Measurements from ENCODE around the gene KSR2. TPM values are rescaled to one million over a fixed set of nuclear protein-coding genes. Genes with fewer than 3 reads are reported as not detected.

Gene KSR2
- total and polyA plus RNA-seq, 2 of the 4 experiments (the other 2 are of a cell fraction), result not detected

DNA sequence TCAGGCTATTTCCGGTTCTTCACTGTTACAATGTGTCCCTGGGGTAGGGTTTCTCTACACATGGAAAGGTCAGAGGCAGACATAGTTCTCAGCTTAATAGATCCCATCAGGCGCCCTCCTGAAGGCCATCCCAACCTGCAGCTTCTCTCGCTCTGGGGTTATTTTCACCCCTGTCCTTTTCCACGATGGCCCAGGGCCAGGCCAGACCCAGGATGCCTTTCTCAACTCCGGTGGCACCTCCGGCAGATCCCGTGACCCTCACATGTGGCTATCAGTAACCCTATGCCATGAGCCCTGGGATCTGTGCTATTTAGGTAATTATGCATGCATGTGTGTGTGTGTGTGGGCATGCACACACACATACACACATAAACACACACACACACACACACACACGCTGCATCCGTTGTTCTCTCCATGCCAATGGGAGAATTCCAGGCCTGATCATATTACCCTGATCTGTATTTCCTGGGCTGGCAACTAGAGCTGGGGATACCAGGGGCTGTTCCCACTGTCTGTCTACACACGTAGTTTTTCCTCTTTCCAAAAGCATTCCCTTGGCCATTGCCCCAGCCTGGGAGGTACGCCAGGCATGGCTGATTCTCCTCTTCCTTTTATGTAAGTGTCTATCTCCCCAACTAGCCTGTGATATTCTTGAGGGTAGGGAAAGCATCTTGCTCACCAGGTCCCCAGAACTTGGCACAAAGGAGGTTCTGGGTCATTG, 556.2 kb downstream of the KSR2 start:
- Histone ChIP-seq H3K4me2 (ENCODE audit: low read depth, low read length) (no peak overlapping the region), H3K27ac (ENCODE audit: insufficient read depth, low read length) (no peak overlapping the region), H3K79me1 (ENCODE audit: low read depth in 1 of 2, low read length in 2 of 2) (no peaks in the 10 kb centered on the region), H3K9me1 (ENCODE audit: insufficient read depth, low read length) (no peaks in the 10 kb centered on the region), H4K20me1 (ENCODE audit: insufficient read depth, low read length) (no peaks in the 10 kb centered on the region), H2AFZ (replicated peaks; ENCODE audit: low read length, poor library complexity) (no peak overlapping the region), H3K4me3 (ENCODE audit: insufficient read depth, low read depth, low read length) (no peak overlapping the region), H3K56ac (ENCODE audit: extremely low read depth, insufficient read depth, low read length) (no peak overlapping the region), H2AK9ac (replicated peaks; ENCODE audit: low read depth, low read length, poor library complexity) (no peak overlapping the region), H2BK5ac (ENCODE audit: low read depth, low read length, poor library complexity, severe bottlenecking) (no peak overlapping the region), H3K36me3 (ENCODE audit: control insufficient read depth, insufficient read depth, low read length) (no peaks in the 10 kb centered on the region), H3K23ac (ENCODE audit: low read depth, low read length) (no peak overlapping the region), H3K9me3 (ENCODE audit: control insufficient read depth, insufficient read depth, low read length) (peaks cover 40% of the 10 kb centered on the region), H4K8ac (ENCODE audit: low read depth in 2 of 2, low read length in 2 of 2) (no peak overlapping the region), H3K27me3 (ENCODE audit: control insufficient read depth, insufficient read depth, low read length) (no peaks in the 10 kb centered on the region), H3K14ac (replicated peaks; ENCODE audit: low read depth, low read length) (no peak overlapping the region), H3K4ac (ENCODE audit: low read depth, low read length) (no peak overlapping the region), H2BK120ac (ENCODE audit: low read depth, low read length) (no peak overlapping the region), H3K4me1 (ENCODE audit: control insufficient read depth, insufficient read depth, low read length) (no peaks in the 10 kb centered on the region), H2AK5ac (ENCODE audit: low read depth, low read length) (no peak overlapping the region), H2BK15ac (ENCODE audit: low read depth, low read length) (no peak overlapping the region), H3K9ac (ENCODE audit: low read depth, low read length) (no peak overlapping the region), H4K5ac (ENCODE audit: low read depth, low read length) (no peak overlapping the region), H3K18ac (ENCODE audit: low read depth, low read length) (no peak overlapping the region), H4K91ac (ENCODE audit: insufficient read depth, low read depth, low read length) (no peak overlapping the region), H2BK20ac (ENCODE audit: low read depth, low read length) (no peak overlapping the region)
- ChIA-PET CTCF (no interaction called here), POLR2A (ENCODE audit: unreplicated experiment) (no interaction called here)
- intact Hi-C loops (cut with micrococcal nuclease) (no loop called here), dilution Hi-C loops (cut with HindIII; ENCODE audit: low sequenced_read_pairs, unreplicated experiment) (no loop called here), in situ Hi-C loops (cut with MboI; ENCODE audit: low sequenced_read_pairs) (no loop called here)
- DNase-seq, result no peak
- BruUV-seq (replicated peaks), result no TSS peak
- TF ChIP-seq BHLHE40 (IDR thresholded peaks at IDR 0.05; ENCODE audit: low read depth, low read length) (no peak), CHD1 (IDR thresholded peaks at IDR 0.05; ENCODE audit: low read depth, low read length) (no peak), RAD21 (IDR thresholded peaks at IDR 0.05; ENCODE audit: low read length) (no peak), USF2 (IDR thresholded peaks at IDR 0.05; ENCODE audit: low read depth, low read length) (no peak), MXI1 (IDR thresholded peaks at IDR 0.05; ENCODE audit: borderline replicate concordance, low read depth, low read length) (no peak), MAFK (IDR thresholded peaks at IDR 0.05; ENCODE audit: low read depth, low read length) (no peak), SMC3 (IDR thresholded peaks at IDR 0.05; ENCODE audit: low read depth, low read length) (no peak), RCOR1 (IDR thresholded peaks at IDR 0.05; ENCODE audit: insufficient replicate concordance, low read length) (no peak), NFE2L2 (IDR thresholded peaks at IDR 0.05; ENCODE audit: low read depth, low read length) (no peak), RFX5 (IDR thresholded peaks at IDR 0.05; ENCODE audit: low read depth, low read length) (no peak), POLR2A (IDR thresholded peaks at IDR 0.05; ENCODE audit: low read depth, low read length) (no peak), CEBPB (IDR thresholded peaks at IDR 0.05; ENCODE audit: low read depth, low read length) (no peak), MAZ (IDR thresholded peaks at IDR 0.05; ENCODE audit: borderline replicate concordance, low read depth, low read length) (no peak)
- TF ChIP-seq, protein P1, sequence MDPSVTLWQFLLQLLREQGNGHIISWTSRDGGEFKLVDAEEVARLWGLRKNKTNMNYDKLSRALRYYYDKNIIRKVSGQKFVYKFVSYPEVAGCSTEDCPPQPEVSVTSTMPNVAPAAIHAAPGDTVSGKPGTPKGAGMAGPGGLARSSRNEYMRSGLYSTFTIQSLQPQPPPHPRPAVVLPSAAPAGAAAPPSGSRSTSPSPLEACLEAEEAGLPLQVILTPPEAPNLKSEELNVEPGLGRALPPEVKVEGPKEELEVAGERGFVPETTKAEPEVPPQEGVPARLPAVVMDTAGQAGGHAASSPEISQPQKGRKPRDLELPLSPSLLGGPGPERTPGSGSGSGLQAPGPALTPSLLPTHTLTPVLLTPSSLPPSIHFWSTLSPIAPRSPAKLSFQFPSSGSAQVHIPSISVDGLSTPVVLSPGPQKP (IDR thresholded peaks at IDR 0.05; ENCODE audit: borderline replicate concordance, low read depth, low read length), result no peak
- TF ChIP-seq, protein P2, sequence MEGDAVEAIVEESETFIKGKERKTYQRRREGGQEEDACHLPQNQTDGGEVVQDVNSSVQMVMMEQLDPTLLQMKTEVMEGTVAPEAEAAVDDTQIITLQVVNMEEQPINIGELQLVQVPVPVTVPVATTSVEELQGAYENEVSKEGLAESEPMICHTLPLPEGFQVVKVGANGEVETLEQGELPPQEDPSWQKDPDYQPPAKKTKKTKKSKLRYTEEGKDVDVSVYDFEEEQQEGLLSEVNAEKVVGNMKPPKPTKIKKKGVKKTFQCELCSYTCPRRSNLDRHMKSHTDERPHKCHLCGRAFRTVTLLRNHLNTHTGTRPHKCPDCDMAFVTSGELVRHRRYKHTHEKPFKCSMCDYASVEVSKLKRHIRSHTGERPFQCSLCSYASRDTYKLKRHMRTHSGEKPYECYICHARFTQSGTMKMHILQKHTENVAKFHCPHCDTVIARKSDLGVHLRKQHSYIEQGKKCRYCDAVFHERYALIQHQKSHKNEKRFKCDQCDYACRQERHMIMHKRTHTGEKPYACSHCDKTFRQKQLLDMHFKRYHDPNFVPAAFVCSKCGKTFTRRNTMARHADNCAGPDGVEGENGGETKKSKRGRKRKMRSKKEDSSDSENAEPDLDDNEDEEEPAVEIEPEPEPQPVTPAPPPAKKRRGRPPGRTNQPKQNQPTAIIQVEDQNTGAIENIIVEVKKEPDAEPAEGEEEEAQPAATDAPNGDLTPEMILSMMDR (conservative IDR thresholded peaks at IDR 0.05; ENCODE audit: low read depth, low read length), result no peak
- WGBS, 2 experiments (ENCODE audit: extremely low coverage in 2 of 2, insufficient read length in 1 of 2), result no CpG with 5 or more reads among the region's 11 CpGs
- ATAC-seq (ENCODE audit: low read depth), result no peak

All from IMR-90 (cell line).